DMS114 treated with DMSO at 0.1 percent for 48 hours (cell line): ENCODE data around the gene MAST4.
"Not testable (repeated sequence)": the region's sequence is repeated elsewhere in the genome, so short reads cannot be mapped to it uniquely, and the experiment has no call there.

ENCODE experiments used
- DNase-seq: peaks from one replicate; lab custom pipeline; 2025; ENCODE audit not compliant: unreplicated experiment; lab: John Stamatoyannopoulos, UW

Gene MAST4

GRCh38 chr5:66805514-66806430 lies 209.6 kb downstream of the MAST4 start:
- DNase-seq = no peak

- DNase-seq = no peak
Measured at GRCh38 chr5:66807743-66808142, 211.6 kb downstream of the MAST4 start.

- no peak for DNase-seq
Measured at GRCh38 chr5:66808663-66809062, 212.5 kb downstream of the MAST4 start.

- no peak for DNase-seq
Measured at GRCh38 chr5:66810151-66810550, 214.0 kb downstream of the MAST4 start.

GRCh38 chr5:66810848-66811261 lies 214.7 kb downstream of the MAST4 start:
- no peak for DNase-seq

- no peak for DNase-seq
Measured at GRCh38 chr5:66812291-66812690, 216.1 kb downstream of the MAST4 start.

GRCh38 chr5:66813306-66813705 lies 217.1 kb downstream of the MAST4 start:
- no peak for DNase-seq

GRCh38 chr5:66814146-66814991 lies 218.2 kb downstream of the MAST4 start:
- DNase-seq = no peak

- DNase-seq = no peak
Measured at GRCh38 chr5:66818304-66818934, 222.2 kb downstream of the MAST4 start.

- DNase-seq = no peak
Measured at GRCh38 chr5:66818935-66819328, 222.7 kb downstream of the MAST4 start.

GRCh38 chr5:66820630-66821207 lies 224.5 kb downstream of the MAST4 start:
- no peak for DNase-seq

GRCh38 chr5:66821688-66822429 lies 225.7 kb downstream of the MAST4 start:
- no peak for DNase-seq

GRCh38 chr5:66822906-66823305 lies 226.7 kb downstream of the MAST4 start:
- DNase-seq = not testable (repeated sequence)

- DNase-seq = no peak
Measured at GRCh38 chr5:66824476-66824875, 228.3 kb downstream of the MAST4 start.

- no peak for DNase-seq
Measured at GRCh38 chr5:66826263-66826662, 230.1 kb downstream of the MAST4 start.

- no peak for DNase-seq
Measured at GRCh38 chr5:66826696-66827095, 230.5 kb downstream of the MAST4 start.

- DNase-seq = no peak
Measured at GRCh38 chr5:66828046-66828547, 231.9 kb downstream of the MAST4 start.

GRCh38 chr5:66828548-66829357 lies 232.6 kb downstream of the MAST4 start:
- no peak for DNase-seq

- no peak for DNase-seq
Measured at GRCh38 chr5:66829358-66829674, 233.1 kb downstream of the MAST4 start.

GRCh38 chr5:66829826-66830225 lies 233.6 kb downstream of the MAST4 start:
- DNase-seq = no peak
